ENCODE results near the gene MARK2. TPM values are rescaled to one million over a fixed set of nuclear protein-coding genes. Genes with fewer than 3 reads are reported as not detected.

The MARK2 gene
- total and polyA plus RNA-seq, 2 donors, result 13.1 to 21.6 TPM

Small RNA genes within 50 kb of the gene (small RNA-seq; reads per million reads assigned to genes)
- gene AP006289.1, result not detected
- gene RN7SL596P, result not detected
- gene RNU6-1306P, result not detected

Other genes starting within 250 kb of the MARK2 start
- gene PLAAT3, start 224.7 kb upstream of the MARK2 start, total RNA-seq, result 5.3 TPM
- 61.2 TPM for gene PLAAT3, start 224.7 kb upstream of the MARK2 start, polyA plus RNA-seq
- 145 TPM for gene ATL3, start 167.7 kb upstream of the MARK2 start, total RNA-seq
- gene ATL3, start 167.7 kb upstream of the MARK2 start, polyA plus RNA-seq, result 34.7 TPM
- gene RTN3, start 157.6 kb upstream of the MARK2 start, total RNA-seq, result 79.8 TPM
- gene RTN3, start 157.6 kb upstream of the MARK2 start, polyA plus RNA-seq, result 92.8 TPM
- gene ZFTA, start 70.3 kb upstream of the MARK2 start, total RNA-seq, result 13.5 TPM
- 26.8 TPM for gene ZFTA, start 70.3 kb upstream of the MARK2 start, polyA plus RNA-seq
- gene SPINDOC, start 25.7 kb upstream of the MARK2 start, total RNA-seq, result 8.2 TPM
- 19.0 TPM for gene SPINDOC, start 25.7 kb upstream of the MARK2 start, polyA plus RNA-seq
- gene RCOR2, start 78.1 kb downstream of the MARK2 start, total RNA-seq, result 1.9 TPM
- gene RCOR2, start 78.1 kb downstream of the MARK2 start, polyA plus RNA-seq, result 2.0 TPM
- 13.6 TPM for gene NAA40, start 99.9 kb downstream of the MARK2 start, total RNA-seq
- gene NAA40, start 99.9 kb downstream of the MARK2 start, polyA plus RNA-seq, result 8.2 TPM
- gene COX8A, start 135.5 kb downstream of the MARK2 start, total RNA-seq, result 255 TPM
- gene COX8A, start 135.5 kb downstream of the MARK2 start, polyA plus RNA-seq, result 851 TPM
- gene OTUB1, start 147.3 kb downstream of the MARK2 start, total RNA-seq, result 19.5 TPM
- 78.9 TPM for gene OTUB1, start 147.3 kb downstream of the MARK2 start, polyA plus RNA-seq
- gene FLRT1, start 196.8 kb downstream of the MARK2 start, total RNA-seq, result 1.7 TPM
- gene FLRT1, start 196.8 kb downstream of the MARK2 start, polyA plus RNA-seq, result 0.66 TPM

Data from urinary bladder (tissue), 2 donors.